HEK293 (cell line): ENCODE measurements around the gene ACSS1.

Experiments used
- ZNF664 ChIP-seq: fragments of 450-650 bp; formaldehyde crosslinking; IDR thresholded peaks from 2 replicates; pipeline ENCODE4 v1.5.1; 2016; ENCODE audit warnings: missing biosample characterization, missing genetic modification characterization
- TF ChIP-seq, protein P1 (sequence below): fragments of 450-650 bp; formaldehyde crosslinking; IDR thresholded peaks from 2 replicates; pipeline ENCODE4 v1.5.1; 2016; ENCODE audit warnings: missing biosample characterization, missing genetic modification characterization

DNA sequence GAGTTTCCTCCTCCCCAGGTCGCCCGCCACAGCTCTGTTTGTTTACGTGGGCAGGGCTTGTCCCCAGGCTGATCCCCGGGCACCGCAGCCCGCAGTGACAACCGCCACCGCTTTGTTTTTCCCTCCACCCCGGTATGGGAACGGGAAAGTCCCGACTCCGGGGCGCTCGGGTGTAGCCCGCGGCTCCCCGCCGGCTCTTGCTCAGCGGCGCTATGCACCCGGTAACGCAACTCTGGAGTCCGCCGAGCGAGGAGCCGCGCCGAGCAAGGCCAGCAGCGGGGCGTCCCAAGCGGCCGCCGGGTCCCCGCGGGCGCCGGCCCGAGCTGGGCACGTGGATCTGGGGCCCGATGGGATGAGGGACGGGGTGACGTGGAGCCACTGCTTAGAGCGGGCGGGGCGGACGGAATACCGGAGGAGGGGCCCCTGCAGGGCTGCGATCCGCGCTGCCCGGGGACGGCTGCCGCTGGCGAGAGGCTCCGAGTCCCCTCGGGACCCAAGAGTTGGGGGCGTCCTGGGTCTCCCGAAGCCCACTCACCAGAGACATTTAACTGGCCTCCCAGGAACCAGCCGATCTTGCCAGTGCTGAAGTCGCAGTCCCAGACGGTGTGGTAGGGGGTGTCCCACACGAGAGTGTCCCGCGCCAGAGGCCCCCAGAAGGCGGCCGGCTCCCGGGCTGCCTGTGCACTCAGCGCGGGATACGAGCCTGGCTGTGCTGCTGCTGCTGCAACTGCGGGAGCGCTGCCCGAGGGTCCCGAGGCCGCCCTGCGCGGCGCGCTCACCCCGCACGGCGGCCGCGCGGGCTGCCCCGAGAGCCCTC lies 497 bp downstream of the ACSS1 start:
- TF ChIP-seq, protein P1, sequence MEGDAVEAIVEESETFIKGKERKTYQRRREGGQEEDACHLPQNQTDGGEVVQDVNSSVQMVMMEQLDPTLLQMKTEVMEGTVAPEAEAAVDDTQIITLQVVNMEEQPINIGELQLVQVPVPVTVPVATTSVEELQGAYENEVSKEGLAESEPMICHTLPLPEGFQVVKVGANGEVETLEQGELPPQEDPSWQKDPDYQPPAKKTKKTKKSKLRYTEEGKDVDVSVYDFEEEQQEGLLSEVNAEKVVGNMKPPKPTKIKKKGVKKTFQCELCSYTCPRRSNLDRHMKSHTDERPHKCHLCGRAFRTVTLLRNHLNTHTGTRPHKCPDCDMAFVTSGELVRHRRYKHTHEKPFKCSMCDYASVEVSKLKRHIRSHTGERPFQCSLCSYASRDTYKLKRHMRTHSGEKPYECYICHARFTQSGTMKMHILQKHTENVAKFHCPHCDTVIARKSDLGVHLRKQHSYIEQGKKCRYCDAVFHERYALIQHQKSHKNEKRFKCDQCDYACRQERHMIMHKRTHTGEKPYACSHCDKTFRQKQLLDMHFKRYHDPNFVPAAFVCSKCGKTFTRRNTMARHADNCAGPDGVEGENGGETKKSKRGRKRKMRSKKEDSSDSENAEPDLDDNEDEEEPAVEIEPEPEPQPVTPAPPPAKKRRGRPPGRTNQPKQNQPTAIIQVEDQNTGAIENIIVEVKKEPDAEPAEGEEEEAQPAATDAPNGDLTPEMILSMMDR (tag by site-specific recombination) = no peak
- TF ChIP-seq ZNF664 = no peak
